Keratinocyte (primary cell): ENCODE measurements around the gene CLDN9.

Experiments
- CTCF ChIP-seq, 3 experiments: IDR thresholded peaks in 1 of 3; conservative IDR thresholded peaks in 1 of 3; optimal IDR thresholded peaks in 1 of 3; 2 replicates in 2 of 3; 3 replicates in 1 of 3; pipeline versions ENCODE3 to v1.5.1; 2011; ENCODE audit warnings: low read length in 3 of 3, mild to moderate bottlenecking in 3 of 3, moderate library complexity in 2 of 3, control low read depth in 1 of 3, inconsistent platforms in 1 of 3; ENCODE audit not compliant: insufficient read depth in 2 of 3; ENCODE audit errors: extremely low read depth in 1 of 3
- EZH2 ChIP-seq: IDR thresholded peaks from one replicate; pipeline ENCODE4 v1.6.1; 2012; ENCODE audit warnings: inconsistent platforms, mild to moderate bottlenecking, low read length, moderate library complexity

GRCh38 chr16:2982402-2982801, 30.3 kb upstream of the CLDN9 start:
- no peak for TF ChIP-seq EZH2
- no peak for TF ChIP-seq CTCF (optimal IDR thresholded peaks at IDR 0.05 in 1 of 3, IDR thresholded peaks at IDR 0.05 in 1 of 3, conservative IDR thresholded peaks at IDR 0.05 in 1 of 3; ENCODE audit: extremely low read depth in 1 of 3, insufficient read depth in 2 of 3, low read length in 3 of 3)
